ENCODE measurements around the gene PRRG2.

The PRRG2 gene

GRCh38 chr19:49614096-49614833 lies 33.1 kb downstream of the PRRG2 start:
- no peaks in the 10 kb centered on the region for H3F3A ChIP-seq (ENCODE audit: low read depth)
- H3K9ac ChIP-seq (ENCODE audit: low read depth, low read length, poor library complexity, severe bottlenecking), result no peak overlapping the region
- H3K27me3 ChIP-seq (ENCODE audit: insufficient read depth, low read length, poor library complexity, severe bottlenecking), result no peaks in the 10 kb centered on the region
- H4K20me1 ChIP-seq (ENCODE audit: insufficient read depth, low read length, poor library complexity, severe bottlenecking), result peaks cover 18% of the 10 kb centered on the region
- no peak overlapping the region for H3K4me3 ChIP-seq (ENCODE audit: low read length, poor library complexity, severe bottlenecking)
- no peaks in the 10 kb centered on the region for H3K9me2 ChIP-seq (replicated peaks; ENCODE audit: low read depth, low read length)
- H3K9me3 ChIP-seq (ENCODE audit: insufficient read depth, low read depth, low read length), result no peaks in the 10 kb centered on the region
- peaks cover 35% of the 10 kb centered on the region; the same call in 1 of the 2 replicates for H3K79me2 ChIP-seq (ENCODE audit: insufficient read depth, low read length)
- H3K36me3 ChIP-seq (ENCODE audit: insufficient read depth, low read length), result peaks cover 60% of the 10 kb centered on the region
- H3K4me2 ChIP-seq (ENCODE audit: low read depth, low read length, poor library complexity, severe bottlenecking), result no peak overlapping the region
- TF ChIP-seq EZH2phosphoT487 (IDR thresholded peaks at IDR 0.05; ENCODE audit: borderline replicate concordance), result no peak
- no peak for TF ChIP-seq CTCF (conservative IDR thresholded peaks at IDR 0.05; ENCODE audit: low read length)
- no peak overlapping the region for H2AFZ ChIP-seq (ENCODE audit: low read length)
- H3K4me1 ChIP-seq (ENCODE audit: insufficient read depth, low read length, poor library complexity, severe bottlenecking), result no peaks in the 10 kb centered on the region

- H3K9ac ChIP-seq (ENCODE audit: low read depth, low read length, poor library complexity, severe bottlenecking), result no peak overlapping the region
- no peak overlapping the region for H3K4me2 ChIP-seq (ENCODE audit: low read depth, low read length, poor library complexity, severe bottlenecking)
- no peaks in the 10 kb centered on the region for H3K9me3 ChIP-seq (ENCODE audit: insufficient read depth, low read depth, low read length)
- H3K36me3 ChIP-seq (ENCODE audit: insufficient read depth, low read length), result peaks cover 66% of the 10 kb centered on the region
- H3K4me1 ChIP-seq (ENCODE audit: insufficient read depth, low read length, poor library complexity, severe bottlenecking), result no peaks in the 10 kb centered on the region
- no peaks in the 10 kb centered on the region for H3K9me2 ChIP-seq (replicated peaks; ENCODE audit: low read depth, low read length)
- H3K4me3 ChIP-seq (ENCODE audit: low read length, poor library complexity, severe bottlenecking), result no peak overlapping the region
- H2AFZ ChIP-seq (ENCODE audit: low read length), result no peak overlapping the region
- H3F3A ChIP-seq (ENCODE audit: low read depth), result no peaks in the 10 kb centered on the region
- TF ChIP-seq CTCF (conservative IDR thresholded peaks at IDR 0.05; ENCODE audit: low read length), result no peak
- TF ChIP-seq EZH2phosphoT487 (IDR thresholded peaks at IDR 0.05; ENCODE audit: borderline replicate concordance), result no peak
- H3K27me3 ChIP-seq (ENCODE audit: insufficient read depth, low read length, poor library complexity, severe bottlenecking), result no peaks in the 10 kb centered on the region
- peaks cover 18% of the 10 kb centered on the region for H4K20me1 ChIP-seq (ENCODE audit: insufficient read depth, low read length, poor library complexity, severe bottlenecking)
- peaks cover 26% of the 10 kb centered on the region; the same call in 1 of the 2 replicates for H3K79me2 ChIP-seq (ENCODE audit: insufficient read depth, low read length)
Observed at GRCh38 chr19:49615861-49616260, 34.7 kb downstream of the PRRG2 start.

- Histone ChIP-seq H3K36me3 (ENCODE audit: insufficient read depth, low read length) (peaks cover 69% of the 10 kb centered on the region), H3K79me2 (ENCODE audit: insufficient read depth, low read length) (peaks cover 20% of the 10 kb centered on the region; the same call in 1 of the 2 replicates), H3K9ac (ENCODE audit: low read depth, low read length, poor library complexity, severe bottlenecking) (no peak overlapping the region), H2AFZ (ENCODE audit: low read length) (no peak overlapping the region), H3K4me3 (ENCODE audit: low read length, poor library complexity, severe bottlenecking) (no peak overlapping the region), H3K9me2 (replicated peaks; ENCODE audit: low read depth, low read length) (no peaks in the 10 kb centered on the region), H3K9me3 (ENCODE audit: insufficient read depth, low read depth, low read length) (no peaks in the 10 kb centered on the region), H4K20me1 (ENCODE audit: insufficient read depth, low read length, poor library complexity, severe bottlenecking) (peaks cover 13% of the 10 kb centered on the region), H3K27me3 (ENCODE audit: insufficient read depth, low read length, poor library complexity, severe bottlenecking) (no peaks in the 10 kb centered on the region), H3F3A (ENCODE audit: low read depth) (no peaks in the 10 kb centered on the region), H3K4me2 (ENCODE audit: low read depth, low read length, poor library complexity, severe bottlenecking) (no peak overlapping the region), H3K4me1 (ENCODE audit: insufficient read depth, low read length, poor library complexity, severe bottlenecking) (no peaks in the 10 kb centered on the region)
- TF ChIP-seq EZH2phosphoT487 (IDR thresholded peaks at IDR 0.05; ENCODE audit: borderline replicate concordance), result no peak
- no peak for TF ChIP-seq CTCF (conservative IDR thresholded peaks at IDR 0.05; ENCODE audit: low read length)
Observed at GRCh38 chr19:49616532-49616931, 35.4 kb downstream of the PRRG2 start.
